GM12878 (cell line): ENCODE measurements around the gene IDH3A. TPM values are rescaled to one million over a fixed set of nuclear protein-coding genes. Genes with fewer than 3 reads are reported as not detected.

Experiments
- ATAC-seq: fragments of 200-7000 bp; cut with Tn5 transposase; 3 replicates; pipeline ENCODE4 v1.9.1; 2020; ENCODE audit warnings: mild to moderate bottlenecking, moderate library complexity
- BruUV-seq: library from RNA; stranded (reverse); fragments of 400-500 nt; replicated peaks from 2 replicates; lab custom pipeline; 2021; lab: Mats Ljungman, UMichigan
- CTCF ChIA-PET: fragments of 300-600 bp; sonication (Branson Sonifier 250); formaldehyde crosslinking; extraction: SDS; loops from one replicate; lab custom pipeline; 2021; ENCODE audit warnings: inconsistent platforms; lab: Yijun Ruan, JAX
- POLR2A ChIA-PET: fragments of 350-600 bp; formaldehyde crosslinking; extraction: SDS; loops from one replicate; lab custom pipeline; 2021; ENCODE audit warnings: inconsistent platforms; lab: Charles Lee
- RAD21 ChIA-PET: fragments of 300-600 bp; sonication (Branson Sonifier 250); formaldehyde crosslinking; loops from one replicate; lab custom pipeline; 2023; ENCODE audit warnings: antibody characterized with exemption; ENCODE audit not compliant: unreplicated experiment; lab: Charles Lee
- SMC1A ChIA-PET: fragments of 300-600 bp; sonication (Branson Sonifier 250); formaldehyde crosslinking; loops from one replicate; lab custom pipeline; 2023; ENCODE audit not compliant: unreplicated experiment, uncharacterized antibody; lab: Charles Lee
- DNase-seq: peaks from one replicate; pipeline ENCODE4 v3.0.0-alpha.2; 2011; ENCODE audit warnings: low read depth, low spot score
- FAIRE-seq: peaks from 3 replicates; lab custom pipeline; 2011; peaks lifted over from hg19 to GRCh38; lab: Jason Lieb, UNC
- H2AFZ ChIP-seq: 2 replicates; pipeline ENCODE4 v1.6.0; 2011; ENCODE audit warnings: low read depth, low read length, control low read depth; ENCODE audit not compliant: control insufficient read depth
- H3K27ac ChIP-seq: 2 replicates; pipeline ENCODE4 v1.5.1; 2011; ENCODE audit warnings: control low read depth; ENCODE audit not compliant: control insufficient read depth, insufficient read depth
- H3K27me3 ChIP-seq, 2 experiments: replicated peaks in 1 of 2; 2 replicates each; pipeline versions ENCODE4 v1.6.0 to v1.6.1; 2011; ENCODE audit warnings: low read length in 1 of 2; ENCODE audit not compliant: control insufficient read depth in 2 of 2, insufficient read depth in 2 of 2
- H3K36me3 ChIP-seq, 2 experiments: 2 replicates each; pipeline ENCODE4 v1.5.1; 2011; ENCODE audit warnings: low read length in 1 of 2; ENCODE audit not compliant: control insufficient read depth in 2 of 2, insufficient read depth in 2 of 2
- H3K4me1 ChIP-seq: 2 replicates; pipeline ENCODE4 v1.6.1; 2011; ENCODE audit warnings: mild to moderate bottlenecking, low read length, moderate library complexity, mixed read lengths; ENCODE audit not compliant: control insufficient read depth, insufficient read depth
- H3K4me2 ChIP-seq: 2 replicates; pipeline ENCODE4 v1.6.0; 2011; ENCODE audit warnings: control low read depth; ENCODE audit not compliant: control insufficient read depth, insufficient read depth
- H3K4me3 ChIP-seq: fragments of 200-600 bp; sonication (generic); 2 replicates; pipeline ENCODE4 v1.5.1; 2016
- H3K79me2 ChIP-seq: 2 replicates; pipeline ENCODE4 v1.6.0; 2011; ENCODE audit warnings: low read length; ENCODE audit not compliant: control insufficient read depth, insufficient read depth
- H3K9ac ChIP-seq: 2 replicates; pipeline ENCODE4 v1.8.0; 2011; ENCODE audit warnings: low read length, control low read depth, mixed read lengths; ENCODE audit not compliant: control insufficient read depth, insufficient read depth
- H3K9me3 ChIP-seq: replicated peaks from 3 replicates; pipeline ENCODE4 v1.5.1; 2011; ENCODE audit warnings: mild to moderate bottlenecking, low read length; ENCODE audit not compliant: control insufficient read depth, insufficient read depth
- H4K20me1 ChIP-seq: 2 replicates; pipeline ENCODE4 v1.6.0; 2011; ENCODE audit not compliant: control insufficient read depth, insufficient read depth
- CHD1 ChIP-seq: IDR thresholded peaks from 2 replicates; pipeline ENCODE4 v1.6.1; 2012; ENCODE audit warnings: low read depth, low read length, improper control_type of control experiment
- EP300 ChIP-seq, 2 experiments: fragments of 150-350 bp in 1 of 2; IDR thresholded peaks; 2 replicates each; pipeline ENCODE4 v1.6.1; 2011 to 2012; ENCODE audit warnings: low read depth in 2 of 2, low read length in 2 of 2, borderline replicate concordance in 1 of 2, improper control_type of control experiment in 1 of 2, inconsistent platforms in 1 of 2; ENCODE audit not compliant: control insufficient read depth in 1 of 2
- IRF3 ChIP-seq: fragments of 450-650 bp; IDR thresholded peaks from 2 replicates; pipeline ENCODE4 v1.6.1; 2014; ENCODE audit warnings: mild to moderate bottlenecking
- TARDBP ChIP-seq: IDR thresholded peaks from 2 replicates; pipeline ENCODE4 v1.6.1; 2016; ENCODE audit warnings: borderline replicate concordance
- YBX1 ChIP-seq: fragments of 450-650 bp; IDR thresholded peaks from 2 replicates; pipeline ENCODE4 v1.6.1; 2016; ENCODE audit warnings: antibody characterized with exemption
- WGBS: methylation state at CpG from one replicate; pipeline ENCODE4 v1.1.6; 2016; ENCODE audit warnings: low lambda C conversion rate; ENCODE audit not compliant: insufficient replicate concordance, insufficient coverage; ENCODE audit errors: missing lambda C conversion rate; 5-methylcytosine and 5-hydroxymethylcytosine counted together
- in situ Hi-C: fragments of 300-500 bp; cut with MboI; formaldehyde crosslinking; loops from 9 replicates; pipeline ENCODE4 v1.14.3; 2018; ENCODE audit warnings: mixed read lengths
- intact Hi-C: fragments of 100-400 bp; cut with micrococcal nuclease; formaldehyde crosslinking; loops from one replicate; pipeline ENCODE4 v1.14.2; 2022; ENCODE audit not compliant: unreplicated experiment
- polyA plus RNA-seq, 11 experiments: library from polyadenylated mRNA; depleted of rRNA in 4 of 11; unstranded in 6 of 11; stranded (reverse) in 5 of 11; fragments of >200 nt; fragmentation: Nextera tagmentation in 4 of 11; fragmentation: Illumina TruSeq in 1 of 11; extraction: Ambion mirVana in 4 of 11; extraction: Trizol in 1 of 11; gene quantifications; 1 replicate in 1 of 11; 2 replicates in 10 of 11; pipeline versions ENCODE4 v1.2.1 to v1.2.3, GENCODE V29; 2011 to 2016; ENCODE audit warnings: inconsistent platforms in 2 of 11, missing spikeins in 2 of 11, low read depth in 1 of 11
- total RNA-seq, 4 experiments: library from RNA; depleted of rRNA in 3 of 4; stranded (reverse); fragments of >200 nt in 3 of 4; fragmentation: Illumina TruSeq in 1 of 4; extraction: Trizol in 1 of 4; gene quantifications; 2 replicates each; pipeline versions ENCODE4 v1.2.1 to v1.2.3, GENCODE V29; 2013 to 2021

Gene IDH3A
- total and polyA plus RNA-seq, 10 of the 15 experiments (the other 5 are each of a cell fraction or from before 2014, with no cell fraction given), result 83.9 to 254 (median 195) TPM

GRCh38 chr15:78101423-78102105 is 47.6 kb upstream of the IDH3A start:
- Histone ChIP-seq H3K36me3 (no peaks in the 10 kb centered on the region), H3K4me1 (peaks cover 29% of the 10 kb centered on the region), H4K20me1 (no peaks in the 10 kb centered on the region), H3K9me3 (no peaks in the 10 kb centered on the region), H3K27ac (no peak overlapping the region), H2AFZ (no peak overlapping the region), H3K79me2 (no peaks in the 10 kb centered on the region), H3K4me2 (no peak overlapping the region), H3K4me3 (no peak overlapping the region), H3K27me3 (no peaks in the 10 kb centered on the region), H3K9ac (no peak overlapping the region)
- ChIA-PET RAD21 (interaction anchor here (1.4 kb wide), 1 partner anchor 143 kb away, joined by 3 read pairs; no protein-coding TSS in a partner anchor), POLR2A (interaction anchor here (1.0 to 1.2 kb wide), 2 partner anchors 11 to 33 kb away, joined by 3 read pairs; no protein-coding TSS in a partner anchor), SMC1A (interaction anchor here (0.9 to 13.4 kb wide), 6 partner anchors 11 to 135 kb away, joined by 4 to 184 read pairs (median 8); partner anchors contain the start of gene TBC1D2B), CTCF (interaction anchor here (0.9 to 14.0 kb wide), 5 partner anchors 28 to 142 kb away, joined by 3 to 327 read pairs (median 5); partner anchors contain the start of gene TBC1D2B)
- intact Hi-C loops, result no loop called here
- FAIRE-seq, result no peak
- no peak for ATAC-seq
- DNase-seq, result no peak
- in situ Hi-C loops, result no loop called here
- no peak for TF ChIP-seq YBX1
- no peak for TF ChIP-seq CHD1
- no peak for TF ChIP-seq EP300 (IDR thresholded peaks at IDR 0.05; ENCODE audit: borderline replicate concordance in 1 of 2, control insufficient read depth in 1 of 2, low read depth in 2 of 2, low read length in 2 of 2)
- TF ChIP-seq TARDBP, result no peak
- no peak for TF ChIP-seq IRF3
- 65% methylated on average over 5 of the region's 5 CpGs for WGBS
- no TSS peak for BruUV-seq
